Testis (tissue), 3 donors: ENCODE data around the gene SNX30. TPM values are rescaled to one million over a fixed set of nuclear protein-coding genes. Genes with fewer than 3 reads are reported as not detected.

Source experiments
- DNase-seq: peaks from one replicate; pipeline ENCODE4 v3.0.0-alpha.2; 2019
- H3K27ac ChIP-seq, 2 donors: fragments of 200-600 bp; sonication (generic); one replicate each; pipeline ENCODE4 v1.5.1; 2019
- H3K27me3 ChIP-seq: fragments of 200-600 bp; sonication (generic); one replicate; pipeline ENCODE4 v1.5.1; 2019
- H3K36me3 ChIP-seq: fragments of 200-600 bp; sonication (generic); one replicate; pipeline ENCODE4 v1.5.1; 2017; ENCODE audit warnings: low read depth; ENCODE audit errors: missing control alignments
- H3K4me1 ChIP-seq: fragments of 200-600 bp; sonication (generic); one replicate; pipeline ENCODE4 v1.5.1; 2019
- H3K4me3 ChIP-seq, 2 donors: fragments of 200-600 bp; sonication (generic); one replicate each; pipeline ENCODE4 v1.5.1; 2017 to 2019
- H3K9me3 ChIP-seq: fragments of 200-600 bp; sonication (generic); one replicate; pipeline ENCODE4 v1.5.1; 2017
- POLR2A ChIP-seq: fragments of 450-650 bp; IDR thresholded peaks from one replicate; pipeline ENCODE4 v1.6.1; 2017; ENCODE audit warnings: antibody characterized with exemption, mild to moderate bottlenecking, moderate library complexity
- WGBS, 2 donors: methylation state at CpG; one replicate each; pipeline ENCODE4 v1.1.5; 2018; 5-methylcytosine and 5-hydroxymethylcytosine counted together
- intact Hi-C: fragments of 100-400 bp; cut with DNase I; formaldehyde crosslinking; loops from one replicate; pipeline ENCODE4 v1.15.1; 2023; ENCODE audit warnings: low total_unique reads
- polyA plus RNA-seq: library from polyadenylated mRNA; stranded (reverse); fragments of 350-450 nt; fragmentation: Illumina TruSeq; extraction: RNeasy Lipid Tissue Mini Kit (QIAGEN cat#74804); gene quantifications from one replicate; pipeline ENCODE4 v1.2.3, GENCODE V29; 2014; ENCODE audit warnings: low read depth, low replicate concordance; ENCODE audit not compliant: insufficient read depth
- total RNA-seq, 2 donors: library from RNA; depleted of rRNA; stranded (reverse); fragments of >200 nt; gene quantifications; one replicate each; pipeline ENCODE4 v1.2.3, GENCODE V29; 2016
- TF ChIP-seq, protein P1 (sequence below), 3 experiments: fragments of 450-650 bp in 2 of 3; fragments of 200-600 bp in 1 of 3; sonication (generic) in 1 of 3; IDR thresholded peaks; one replicate each; pipeline ENCODE4 v1.5.1; 2016 to 2019; ENCODE audit warnings: antibody characterized with exemption in 3 of 3, mild to moderate bottlenecking in 2 of 3, moderate library complexity in 1 of 3

Gene SNX30
- total and polyA plus RNA-seq, 3 donors from 2014 or later, result 26.3 to 34.2 (median 34.1) TPM

- H3K4me1 ChIP-seq, result no peaks in the 10 kb centered on the region
- H3K4me3 ChIP-seq, result no peak overlapping the region
- no peak for TF ChIP-seq POLR2A
- TF ChIP-seq, protein P1, sequence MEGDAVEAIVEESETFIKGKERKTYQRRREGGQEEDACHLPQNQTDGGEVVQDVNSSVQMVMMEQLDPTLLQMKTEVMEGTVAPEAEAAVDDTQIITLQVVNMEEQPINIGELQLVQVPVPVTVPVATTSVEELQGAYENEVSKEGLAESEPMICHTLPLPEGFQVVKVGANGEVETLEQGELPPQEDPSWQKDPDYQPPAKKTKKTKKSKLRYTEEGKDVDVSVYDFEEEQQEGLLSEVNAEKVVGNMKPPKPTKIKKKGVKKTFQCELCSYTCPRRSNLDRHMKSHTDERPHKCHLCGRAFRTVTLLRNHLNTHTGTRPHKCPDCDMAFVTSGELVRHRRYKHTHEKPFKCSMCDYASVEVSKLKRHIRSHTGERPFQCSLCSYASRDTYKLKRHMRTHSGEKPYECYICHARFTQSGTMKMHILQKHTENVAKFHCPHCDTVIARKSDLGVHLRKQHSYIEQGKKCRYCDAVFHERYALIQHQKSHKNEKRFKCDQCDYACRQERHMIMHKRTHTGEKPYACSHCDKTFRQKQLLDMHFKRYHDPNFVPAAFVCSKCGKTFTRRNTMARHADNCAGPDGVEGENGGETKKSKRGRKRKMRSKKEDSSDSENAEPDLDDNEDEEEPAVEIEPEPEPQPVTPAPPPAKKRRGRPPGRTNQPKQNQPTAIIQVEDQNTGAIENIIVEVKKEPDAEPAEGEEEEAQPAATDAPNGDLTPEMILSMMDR (IDR thresholded peaks at IDR 0.05), result no peak
- no peak for DNase-seq
- H3K27ac ChIP-seq, result no peak overlapping the region
- no peaks in the 10 kb centered on the region for H3K36me3 ChIP-seq
- intact Hi-C loops, result no loop called here
- H3K9me3 ChIP-seq, result no peaks in the 10 kb centered on the region
- WGBS, 2 donors, result 62 to 68% methylated on average over 12 to 13 of the region's 13 CpGs
- no peaks in the 10 kb centered on the region for H3K27me3 ChIP-seq
Measured at GRCh38 chr9:112852741-112853504, 102.4 kb downstream of the SNX30 start.

- 81 to 85% methylated on average over 13 of the region's 13 CpGs for WGBS, 2 donors
- no peaks in the 10 kb centered on the region for H3K4me1 ChIP-seq
- intact Hi-C loops, result no loop called here
- no peaks in the 10 kb centered on the region for H3K9me3 ChIP-seq
- H3K36me3 ChIP-seq, result no peaks in the 10 kb centered on the region
- no peak for TF ChIP-seq POLR2A
- TF ChIP-seq, protein P1 (IDR thresholded peaks at IDR 0.05), result no peak
- no peak for DNase-seq
- no peak overlapping the region for H3K27ac ChIP-seq
- no peaks in the 10 kb centered on the region for H3K27me3 ChIP-seq
- no peak overlapping the region for H3K4me3 ChIP-seq
Measured at GRCh38 chr9:112853882-112854585, 103.5 kb downstream of the SNX30 start.

DNA sequence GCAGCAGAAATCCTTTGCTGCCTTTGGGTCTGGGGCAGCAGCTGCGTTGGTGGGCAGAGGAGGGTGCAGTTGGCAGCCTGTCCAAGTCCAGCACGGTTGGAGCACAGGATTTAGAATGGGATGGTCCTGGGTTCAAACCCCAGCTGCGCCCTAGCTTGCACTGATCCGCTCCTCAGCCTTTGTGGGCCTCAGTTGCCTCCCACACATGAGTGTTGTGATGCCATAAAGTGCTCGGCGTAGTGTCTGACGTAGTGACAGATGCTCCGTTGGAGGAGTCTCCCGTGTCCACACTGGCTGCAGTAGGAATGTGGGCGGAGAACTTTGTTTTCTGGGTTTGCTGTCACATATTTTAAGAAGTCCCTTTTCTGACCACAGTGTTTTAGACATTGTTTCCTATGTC lies 104.1 kb downstream of the SNX30 start:
- DNase-seq, result no peak
- Histone ChIP-seq H3K9me3 (no peaks in the 10 kb centered on the region), H3K27me3 (no peaks in the 10 kb centered on the region), H3K27ac (no peak overlapping the region), H3K4me1 (peaks cover 3% of the 10 kb centered on the region), H3K36me3 (no peaks in the 10 kb centered on the region), H3K4me3 (no peak overlapping the region)
- TF ChIP-seq, protein P1 (IDR thresholded peaks at IDR 0.05), result no peak
- no peak for TF ChIP-seq POLR2A
- WGBS, 2 donors, result 84 to 85% methylated on average over 10 of the region's 10 CpGs
- intact Hi-C loops, result no loop called here

GRCh38 chr9:112856200-112856599 lies 105.6 kb downstream of the SNX30 start:
- no peaks in the 10 kb centered on the region for H3K27me3 ChIP-seq
- intact Hi-C loops, result no loop called here

More at GRCh38 chr9:112856200-112856599, 105.6 kb downstream of the SNX30 start:
- H3K27ac ChIP-seq, result no peak overlapping the region
- no peaks in the 10 kb centered on the region for H3K9me3 ChIP-seq
- H3K4me1 ChIP-seq, result peaks cover 9% of the 10 kb centered on the region
- no peak overlapping the region for H3K4me3 ChIP-seq
- 96% methylated on average over 8 of the region's 8 CpGs for WGBS, 2 donors
- no peaks in the 10 kb centered on the region for H3K36me3 ChIP-seq
- no peak for DNase-seq
- no peak for TF ChIP-seq POLR2A
- TF ChIP-seq, protein P1 (IDR thresholded peaks at IDR 0.05), result no peak
